HepG2 (cell line): ENCODE measurements around the gene NELFB. TPM values are rescaled to one million over a fixed set of nuclear protein-coding genes. Genes with fewer than 3 reads are reported as not detected.

ENCODE experiments used
- ARHGAP35 ChIP-seq: sonication (generic); formaldehyde crosslinking; IDR thresholded peaks from 2 replicates; pipeline ENCODE4 v1.9.0; 2022; ENCODE audit warnings: mild to moderate bottlenecking, inconsistent platforms, moderate library complexity, missing genetic modification reagents, borderline replicate concordance
- ARID2 ChIP-seq: sonication (generic); formaldehyde crosslinking; IDR thresholded peaks from 2 replicates; pipeline ENCODE4 v1.8.1; 2022; ENCODE audit warnings: mild to moderate bottlenecking, missing genetic modification reagents, borderline replicate concordance
- FOXC1 ChIP-seq: sonication (generic); formaldehyde crosslinking; IDR thresholded peaks from 2 replicates; pipeline ENCODE4 v1.8.0; 2022; ENCODE audit warnings: mild to moderate bottlenecking, missing genetic modification reagents, borderline replicate concordance
- GATAD2A ChIP-seq: IDR thresholded peaks from 2 replicates; pipeline ENCODE4 v1.6.1; 2016
- JUNB ChIP-seq: sonication (generic); formaldehyde crosslinking; IDR thresholded peaks from 2 replicates; pipeline ENCODE4 v1.8.0; 2022; ENCODE audit warnings: missing genetic modification reagents, mild to moderate bottlenecking, borderline replicate concordance
- KAT2B ChIP-seq: fragments of 150-350 bp; IDR thresholded peaks from 2 replicates; pipeline ENCODE4 v1.6.1; 2014; ENCODE audit warnings: low read depth, low read length, borderline replicate concordance
- LCORL ChIP-seq, 2 experiments: fragments of 450-650 bp in 1 of 2; sonication (generic) in 1 of 2; formaldehyde crosslinking in 1 of 2; IDR thresholded peaks; 2 replicates each; pipeline versions ENCODE4 v1.5.0 to v1.6.1; 2017 to 2020; ENCODE audit warnings: antibody characterized with exemption in 1 of 2, missing genetic modification reagents in 1 of 2
- MBD4 ChIP-seq: IDR thresholded peaks from 2 replicates; pipeline ENCODE4 v1.6.1; 2012; ENCODE audit warnings: low read length, inconsistent platforms, borderline replicate concordance
- MYC ChIP-seq: sonication (generic); formaldehyde crosslinking; IDR thresholded peaks from 2 replicates; pipeline ENCODE4 v1.9.0; 2021; ENCODE audit warnings: missing genetic modification reagents, borderline replicate concordance
- NFKB2 ChIP-seq: sonication (generic); formaldehyde crosslinking; IDR thresholded peaks from 2 replicates; pipeline ENCODE4 v1.4.0; 2020; ENCODE audit warnings: missing genetic modification reagents, borderline replicate concordance
- PAWR ChIP-seq: sonication (generic); formaldehyde crosslinking; IDR thresholded peaks from 2 replicates; pipeline ENCODE4 v1.4.0; 2020; ENCODE audit warnings: missing genetic modification reagents, mild to moderate bottlenecking, borderline replicate concordance
- REPIN1 ChIP-seq: sonication (generic); formaldehyde crosslinking; IDR thresholded peaks from 2 replicates; pipeline ENCODE4 v1.8.0; 2022; ENCODE audit warnings: missing genetic modification reagents, low read depth, mild to moderate bottlenecking, borderline replicate concordance
- TEAD3 ChIP-seq: optimal IDR thresholded peaks from 2 replicates; pipeline ENCODE3; 2016; ENCODE audit warnings: borderline replicate concordance
- TP53 ChIP-seq: sonication (generic); formaldehyde crosslinking; conservative IDR thresholded peaks from 2 replicates; pipeline ENCODE4 v1.4.0; 2020; ENCODE audit warnings: missing genetic modification reagents
- ZFX ChIP-seq: sonication (generic); formaldehyde crosslinking; IDR thresholded peaks from 2 replicates; pipeline ENCODE4 v1.4.0; 2020; ENCODE audit warnings: mild to moderate bottlenecking, low read depth, missing genetic modification reagents, moderate library complexity
- ZNF292 ChIP-seq: sonication (generic); formaldehyde crosslinking; IDR thresholded peaks from 2 replicates; pipeline ENCODE4 v1.8.1; 2022; ENCODE audit warnings: mild to moderate bottlenecking, low read depth, missing genetic modification reagents, borderline replicate concordance
- ZNF430 ChIP-seq: sonication (generic); formaldehyde crosslinking; IDR thresholded peaks from 2 replicates; pipeline ENCODE4 v1.9.0; 2021; ENCODE audit warnings: mild to moderate bottlenecking, missing genetic modification reagents
- ZNF605 ChIP-seq: sonication (generic); formaldehyde crosslinking; IDR thresholded peaks from 2 replicates; pipeline ENCODE4 v1.8.0; 2022; ENCODE audit warnings: mild to moderate bottlenecking, missing genetic modification reagents
- ZNF607 ChIP-seq: sonication (generic); formaldehyde crosslinking; IDR thresholded peaks from 2 replicates; pipeline ENCODE4 v1.5.1; 2020; ENCODE audit warnings: missing genetic modification reagents, mild to moderate bottlenecking, borderline replicate concordance
- ZNF674 ChIP-seq: sonication (generic); formaldehyde crosslinking; IDR thresholded peaks from 2 replicates; pipeline ENCODE4 v1.5.0; 2020; ENCODE audit warnings: low read depth, mild to moderate bottlenecking, missing genetic modification reagents
- polyA plus RNA-seq, 8 experiments: library from polyadenylated mRNA; depleted of rRNA in 3 of 8; stranded (reverse) in 7 of 8; unstranded in 1 of 8; fragments of >200 nt; fragmentation: Illumina TruSeq in 4 of 8; extraction: Trizol in 4 of 8; gene quantifications; 2 replicates each; pipeline versions ENCODE4 v1.2.1 to v1.2.3, GENCODE V29; 2011 to 2016; ENCODE audit warnings: low read depth in 4 of 8, missing spikeins in 1 of 8, mixed read lengths in 1 of 8; ENCODE audit not compliant: insufficient read depth in 1 of 8
- total RNA-seq, 5 experiments: library from RNA; depleted of rRNA; stranded (reverse); fragments of >200 nt; fragmentation: Illumina TruSeq; extraction: Trizol; gene quantifications; 2 replicates each; pipeline ENCODE4 v1.2.3, GENCODE V29; 2016; ENCODE audit warnings: low read depth in 1 of 5
- TF ChIP-seq, protein P1 (sequence below): sonication (generic); formaldehyde crosslinking; IDR thresholded peaks from 2 replicates; pipeline ENCODE4 v1.8.0; 2022; ENCODE audit warnings: missing genetic modification reagents, mild to moderate bottlenecking, borderline replicate concordance
- TF ChIP-seq, protein P2 (sequence below): sonication (generic); formaldehyde crosslinking; IDR thresholded peaks from 2 replicates; pipeline ENCODE4 v1.4.0; 2020; ENCODE audit warnings: mild to moderate bottlenecking, missing genetic modification reagents
- TF ChIP-seq, protein P3 (sequence below): sonication (generic); formaldehyde crosslinking; IDR thresholded peaks from 2 replicates; pipeline ENCODE4 v1.9.0; 2021; ENCODE audit warnings: missing genetic modification reagents, borderline replicate concordance
- TF ChIP-seq, protein P4 (sequence below): IDR thresholded peaks from 2 replicates; pipeline ENCODE4 v1.6.1; 2012; ENCODE audit warnings: inconsistent platforms

The NELFB gene
- total and polyA plus RNA-seq, 2 of the 13 experiments (the other 11 are each of a cell fraction or from before 2014, with no cell fraction given): 26.5 to 45.8 TPM

DNA sequence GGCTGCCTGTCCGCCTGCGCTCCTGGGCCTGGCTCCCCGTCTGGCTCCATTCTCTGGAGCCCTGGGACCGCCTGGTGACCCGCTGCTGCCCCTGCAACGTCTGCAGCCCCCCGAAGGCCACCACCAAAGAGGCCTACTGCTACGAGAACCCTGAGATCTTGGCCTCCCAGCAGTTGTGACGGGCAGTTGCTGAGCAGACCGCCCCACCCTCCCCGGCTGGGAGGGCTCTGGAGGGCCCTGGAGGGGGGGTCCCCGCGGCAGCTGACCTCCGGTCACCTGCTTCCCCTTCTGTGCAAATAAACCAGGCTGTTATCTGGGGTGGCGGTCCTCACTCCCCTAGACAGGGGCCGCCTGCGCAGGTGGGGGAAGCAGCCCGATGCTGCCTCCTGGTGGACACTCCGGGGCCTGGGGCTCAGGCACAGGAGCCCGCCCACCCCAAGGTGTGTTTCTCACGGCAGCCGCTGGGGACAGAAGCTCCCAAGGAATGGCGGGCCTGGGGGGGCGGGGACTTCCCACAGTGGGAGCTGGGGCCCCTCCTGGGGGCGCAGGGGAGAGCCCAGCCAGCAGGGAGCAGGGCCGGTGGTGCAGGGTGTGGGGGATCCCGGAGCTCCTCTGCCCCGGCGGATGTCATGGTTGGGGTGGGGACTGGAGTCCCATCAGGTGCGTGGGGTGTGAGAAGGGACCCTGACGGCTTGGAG lies 18.7 kb upstream of the NELFB start (continued):
- TF ChIP-seq REPIN1 (CRISPR knock-in tag): no peak; the same call in none of the 2 replicates
- no peak for TF ChIP-seq MBD4
- TF ChIP-seq ZNF292: peak; percentile 28; the same call in 1 of the 2 replicates
- no peak for TF ChIP-seq JUNB (CRISPR knock-in tag)
- no peak for TF ChIP-seq ARID2 (CRISPR knock-in tag)
- TF ChIP-seq NFKB2 (CRISPR knock-in tag): no peak; the same call in 1 of the 2 replicates
- 0 out of 2 replicates have a peak, but pooled peaks have one; percentile 30 for TF ChIP-seq PAWR (CRISPR knock-in tag)
- TF ChIP-seq GATAD2A (CRISPR knock-in tag): peak; percentile 79
- peak; percentile 76 for TF ChIP-seq FOXC1 (CRISPR knock-in tag)
- TF ChIP-seq ZNF605: peak; percentile 27; the same call in 1 of the 2 replicates
- no peak for TF ChIP-seq TEAD3 (CRISPR knock-in tag)
- TF ChIP-seq, protein P1, sequence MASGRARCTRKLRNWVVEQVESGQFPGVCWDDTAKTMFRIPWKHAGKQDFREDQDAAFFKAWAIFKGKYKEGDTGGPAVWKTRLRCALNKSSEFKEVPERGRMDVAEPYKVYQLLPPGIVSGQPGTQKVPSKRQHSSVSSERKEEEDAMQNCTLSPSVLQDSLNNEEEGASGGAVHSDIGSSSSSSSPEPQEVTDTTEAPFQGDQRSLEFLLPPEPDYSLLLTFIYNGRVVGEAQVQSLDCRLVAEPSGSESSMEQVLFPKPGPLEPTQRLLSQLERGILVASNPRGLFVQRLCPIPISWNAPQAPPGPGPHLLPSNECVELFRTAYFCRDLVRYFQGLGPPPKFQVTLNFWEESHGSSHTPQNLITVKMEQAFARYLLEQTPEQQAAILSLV (CRISPR knock-in tag): peak; percentile 21; the same call in 1 of the 2 replicates
- no peak for TF ChIP-seq ARHGAP35 (CRISPR knock-in tag)
- TF ChIP-seq, protein P2, sequence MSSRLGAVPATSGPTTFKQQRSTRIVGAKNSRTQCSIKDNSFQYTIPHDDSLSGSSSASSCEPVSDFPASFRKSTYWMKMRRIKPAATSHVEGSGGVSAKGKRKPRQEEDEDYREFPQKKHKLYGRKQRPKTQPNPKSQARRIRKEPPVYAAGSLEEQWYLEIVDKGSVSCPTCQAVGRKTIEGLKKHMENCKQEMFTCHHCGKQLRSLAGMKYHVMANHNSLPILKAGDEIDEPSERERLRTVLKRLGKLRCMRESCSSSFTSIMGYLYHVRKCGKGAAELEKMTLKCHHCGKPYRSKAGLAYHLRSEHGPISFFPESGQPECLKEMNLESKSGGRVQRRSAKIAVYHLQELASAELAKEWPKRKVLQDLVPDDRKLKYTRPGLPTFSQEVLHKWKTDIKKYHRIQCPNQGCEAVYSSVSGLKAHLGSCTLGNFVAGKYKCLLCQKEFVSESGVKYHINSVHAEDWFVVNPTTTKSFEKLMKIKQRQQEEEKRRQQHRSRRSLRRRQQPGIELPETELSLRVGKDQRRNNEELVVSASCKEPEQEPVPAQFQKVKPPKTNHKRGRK (CRISPR knock-in tag): no peak
- TF ChIP-seq, protein P3, sequence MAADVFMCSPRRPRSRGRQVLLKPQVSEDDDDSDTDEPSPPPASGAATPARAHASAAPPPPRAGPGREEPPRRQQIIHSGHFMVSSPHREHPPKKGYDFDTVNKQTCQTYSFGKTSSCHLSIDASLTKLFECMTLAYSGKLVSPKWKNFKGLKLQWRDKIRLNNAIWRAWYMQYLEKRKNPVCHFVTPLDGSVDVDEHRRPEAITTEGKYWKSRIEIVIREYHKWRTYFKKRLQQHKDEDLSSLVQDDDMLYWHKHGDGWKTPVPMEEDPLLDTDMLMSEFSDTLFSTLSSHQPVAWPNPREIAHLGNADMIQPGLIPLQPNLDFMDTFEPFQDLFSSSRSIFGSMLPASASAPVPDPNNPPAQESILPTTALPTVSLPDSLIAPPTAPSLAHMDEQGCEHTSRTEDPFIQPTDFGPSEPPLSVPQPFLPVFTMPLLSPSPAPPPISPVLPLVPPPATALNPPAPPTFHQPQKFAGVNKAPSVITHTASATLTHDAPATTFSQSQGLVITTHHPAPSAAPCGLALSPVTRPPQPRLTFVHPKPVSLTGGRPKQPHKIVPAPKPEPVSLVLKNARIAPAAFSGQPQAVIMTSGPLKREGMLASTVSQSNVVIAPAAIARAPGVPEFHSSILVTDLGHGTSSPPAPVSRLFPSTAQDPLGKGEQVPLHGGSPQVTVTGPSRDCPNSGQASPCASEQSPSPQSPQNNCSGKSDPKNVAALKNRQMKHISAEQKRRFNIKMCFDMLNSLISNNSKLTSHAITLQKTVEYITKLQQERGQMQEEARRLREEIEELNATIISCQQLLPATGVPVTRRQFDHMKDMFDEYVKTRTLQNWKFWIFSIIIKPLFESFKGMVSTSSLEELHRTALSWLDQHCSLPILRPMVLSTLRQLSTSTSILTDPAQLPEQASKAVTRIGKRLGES (CRISPR knock-in tag): no peak
- no peak for TF ChIP-seq KAT2B
- TF ChIP-seq ZNF674 (CRISPR knock-in tag): no peak
- 0 out of 2 replicates have a peak, but pooled peaks have one; percentile 45 for TF ChIP-seq TP53 (CRISPR knock-in tag)
- TF ChIP-seq ZNF430 (CRISPR knock-in tag): peak; percentile 89; the same call in 1 of the 2 replicates
- TF ChIP-seq ZNF607 (CRISPR knock-in tag): peak; percentile 53; the same call in 1 of the 2 replicates
- TF ChIP-seq MYC: peak; percentile 60; the same call in 1 of the 2 replicates
- peak; percentile 81 for TF ChIP-seq ZFX (CRISPR knock-in tag)
- TF ChIP-seq, protein P4, sequence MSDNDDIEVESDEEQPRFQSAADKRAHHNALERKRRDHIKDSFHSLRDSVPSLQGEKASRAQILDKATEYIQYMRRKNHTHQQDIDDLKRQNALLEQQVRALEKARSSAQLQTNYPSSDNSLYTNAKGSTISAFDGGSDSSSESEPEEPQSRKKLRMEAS: no peak
- TF ChIP-seq LCORL (IDR thresholded peaks at IDR 0.05): no peak
- TF ChIP-seq LCORL (CRISPR knock-in tag; IDR thresholded peaks at IDR 0.05): peak; percentile 88; the same call in 1 of the 2 replicates
